PC-9 (cell line): Measurements from ENCODE around the gene OXGR1. TPM values are rescaled to one million over a fixed set of nuclear protein-coding genes. Genes with fewer than 3 reads are reported as not detected.

Experiments
- BruUV-seq: library from RNA; stranded (reverse); fragments of 400-500 nt; replicated peaks from 2 replicates; lab custom pipeline; 2021; lab: Mats Ljungman, UMichigan
- CTCF ChIA-PET: fragments of 300-600 bp; sonication (Branson Sonifier 250); formaldehyde crosslinking; loops from one replicate; lab custom pipeline; 2022; ENCODE audit warnings: antibody characterized with exemption; lab: Charles Lee
- POLR2A ChIA-PET: fragments of 300-600 bp; sonication (Branson Sonifier 250); formaldehyde crosslinking; loops from one replicate; lab custom pipeline; 2022; ENCODE audit warnings: antibody characterized with exemption; ENCODE audit not compliant: unreplicated experiment; lab: Charles Lee
- DNase-seq, 2 experiments: peaks; one replicate each; pipeline versions ENCODE4 v3.0.0 to v3.0.0-alpha.2; 2015 to 2022; ENCODE audit warnings: mixed read lengths in 1 of 2
- H2AFZ ChIP-seq: fragments of 200-600 bp; sonication (generic); 2 replicates; pipeline ENCODE4 v1.8.1; 2017; ENCODE audit warnings: antibody characterized with exemption
- H3F3A ChIP-seq: fragments of 200-600 bp; sonication (generic); 2 replicates; pipeline ENCODE4 v1.8.1; 2017; ENCODE audit warnings: antibody characterized with exemption, mild to moderate bottlenecking, low read depth; ENCODE audit not compliant: insufficient read depth
- H3K27ac ChIP-seq: fragments of 200-600 bp; sonication (generic); 2 replicates; pipeline ENCODE4 v1.6.1; 2016; ENCODE audit warnings: mixed run types
- H3K27me3 ChIP-seq: fragments of 200-600 bp; sonication (generic); 2 replicates; pipeline ENCODE4 v1.6.1; 2016; ENCODE audit warnings: low read depth, mixed run types; ENCODE audit not compliant: insufficient read depth
- H3K36me3 ChIP-seq: fragments of 200-600 bp; sonication (generic); 2 replicates; pipeline ENCODE4 v1.6.1; 2016; ENCODE audit warnings: low read depth, mixed run types
- H3K4me1 ChIP-seq: fragments of 200-600 bp; sonication (generic); replicated peaks from 2 replicates; pipeline ENCODE4 v1.6.1; 2016; ENCODE audit warnings: mixed run types; ENCODE audit not compliant: insufficient read depth
- H3K4me2 ChIP-seq: fragments of 200-600 bp; sonication (generic); 2 replicates; pipeline ENCODE4 v1.6.1; 2017; ENCODE audit warnings: mixed run types
- H3K4me3 ChIP-seq: fragments of 200-600 bp; sonication (generic); 2 replicates; pipeline ENCODE4 v1.6.1; 2016; ENCODE audit warnings: mixed run types
- H3K79me2 ChIP-seq: fragments of 200-600 bp; sonication (generic); 2 replicates; pipeline ENCODE4 v1.6.1; 2017; ENCODE audit warnings: low read depth, mixed run types
- H3K9me2 ChIP-seq: fragments of 200-600 bp; sonication (generic); 2 replicates; pipeline ENCODE4 v1.8.1; 2017; ENCODE audit warnings: mild to moderate bottlenecking; ENCODE audit not compliant: insufficient read depth
- H3K9me3 ChIP-seq: fragments of 200-600 bp; sonication (generic); 2 replicates; pipeline ENCODE4 v1.8.1; 2016; ENCODE audit warnings: low read depth; ENCODE audit not compliant: insufficient read depth
- H4K20me1 ChIP-seq: fragments of 200-600 bp; sonication (generic); 2 replicates; pipeline ENCODE4 v1.8.1; 2017; ENCODE audit not compliant: insufficient read depth
- CTCF ChIP-seq: fragments of 200-600 bp; sonication (generic); conservative IDR thresholded peaks from 2 replicates; pipeline ENCODE4 v1.6.1; 2017; ENCODE audit warnings: mixed run types, antibody characterized with exemption, mild to moderate bottlenecking, moderate library complexity
- EZH2 ChIP-seq: fragments of 200-600 bp; sonication (generic); IDR thresholded peaks from 2 replicates; pipeline ENCODE4 v1.8.0; 2017; ENCODE audit warnings: antibody characterized with exemption, low read depth
- intact Hi-C: fragments of 100-400 bp; cut with micrococcal nuclease; formaldehyde crosslinking; loops from one replicate; pipeline ENCODE4 v1.10.0; 2022; ENCODE audit not compliant: unreplicated experiment
- total RNA-seq: library from RNA; stranded (reverse); gene quantifications from 2 replicates; pipeline ENCODE4 v1.2.3, GENCODE V29; 2021

The OXGR1 gene
- total RNA-seq, 1 experiment from 2014 or later = not detected

- CTCF ChIA-PET = no interaction called here
- Histone ChIP-seq H3K4me3 (no peak overlapping the region), H3K9me3 (no peaks in the 10 kb centered on the region), H3K79me2 (no peaks in the 10 kb centered on the region), H3K36me3 (no peaks in the 10 kb centered on the region), H3K4me2 (no peak overlapping the region), H3K27ac (no peak overlapping the region), H3F3A (no peaks in the 10 kb centered on the region), H2AFZ (no peak overlapping the region), H3K4me1 (peaks cover 10% of the 10 kb centered on the region; the same call in 1 of the 2 replicates), H3K27me3 (no peaks in the 10 kb centered on the region), H4K20me1 (no peaks in the 10 kb centered on the region), H3K9me2 (no peaks in the 10 kb centered on the region)
- POLR2A ChIA-PET = interaction anchor here (0.6 kb wide), 1 partner anchor 15 kb away, joined by 5 read pairs; no protein-coding TSS in a partner anchor
- intact Hi-C loops = no loop called here
- no TSS peak for BruUV-seq
- no peak for DNase-seq
- TF ChIP-seq CTCF (no peak), EZH2 (no peak)
Measured at GRCh38 chr13:97003071-97003470, 8.8 kb upstream of the OXGR1 start.

GRCh38 chr13:97002581-97002980, 8.3 kb upstream of the OXGR1 start:
- Histone ChIP-seq H3K4me3 (no peak overlapping the region), H3K79me2 (no peaks in the 10 kb centered on the region), H3K4me1 (peaks cover 10% of the 10 kb centered on the region; the same call in 1 of the 2 replicates), H3K27me3 (no peaks in the 10 kb centered on the region), H4K20me1 (no peaks in the 10 kb centered on the region), H3K9me2 (no peaks in the 10 kb centered on the region), H3K36me3 (no peaks in the 10 kb centered on the region), H3K27ac (no peak overlapping the region), H3K4me2 (no peak overlapping the region), H3F3A (no peaks in the 10 kb centered on the region), H3K9me3 (no peaks in the 10 kb centered on the region), H2AFZ (no peak overlapping the region)
- TF ChIP-seq EZH2 = no peak
- no peak for TF ChIP-seq CTCF
- ChIA-PET CTCF (no interaction called here), POLR2A (no interaction called here)
- no peak for DNase-seq
- intact Hi-C loops = no loop called here
- no TSS peak for BruUV-seq

- DNase-seq = no peak
- H4K20me1 ChIP-seq = no peaks in the 10 kb centered on the region
- TF ChIP-seq CTCF (no peak), EZH2 (no peak)
- peaks cover 10% of the 10 kb centered on the region; the same call in 1 of the 2 replicates for H3K4me1 ChIP-seq
- no peaks in the 10 kb centered on the region for H3K27me3 ChIP-seq
- intact Hi-C loops = no loop called here
- ChIA-PET CTCF (interaction anchor here (0.6 kb wide), 1 partner anchor 469 kb away, joined by 4 read pairs; no protein-coding TSS in a partner anchor), POLR2A (no interaction called here)
- no peaks in the 10 kb centered on the region for H3K9me3 ChIP-seq
- H3F3A ChIP-seq = no peaks in the 10 kb centered on the region
- no peak overlapping the region for H3K27ac ChIP-seq
- no peak overlapping the region for H2AFZ ChIP-seq
- no TSS peak for BruUV-seq
- H3K4me2 ChIP-seq = no peak overlapping the region
- H3K9me2 ChIP-seq = no peaks in the 10 kb centered on the region
- H3K36me3 ChIP-seq = no peaks in the 10 kb centered on the region
- H3K79me2 ChIP-seq = no peaks in the 10 kb centered on the region
- H3K4me3 ChIP-seq = no peak overlapping the region
Measured at GRCh38 chr13:97001636-97002035, 7.4 kb upstream of the OXGR1 start.
